Measurements from ENCODE around the gene ROR2.

ROR2 gene

GRCh38 chr9:91902475-91903125 lies 47.4 kb downstream of the ROR2 start:
- ATAC-seq: no peak
- no peaks in the 10 kb centered on the region for H3K36me3 Mint-ChIP-seq
- peaks cover 5% of the 10 kb centered on the region for H3K4me1 Mint-ChIP-seq
- no peaks in the 10 kb centered on the region for H3K9me3 Mint-ChIP-seq
- no peak overlapping the region for H3K27ac Mint-ChIP-seq
- peaks cover 7% of the 10 kb centered on the region for H3K27me3 Mint-ChIP-seq
- H3K4me3 Mint-ChIP-seq: no peak overlapping the region

- H3K4me1 Mint-ChIP-seq: no peaks in the 10 kb centered on the region
- no peak overlapping the region for H3K27ac Mint-ChIP-seq
- no peaks in the 10 kb centered on the region for H3K9me3 Mint-ChIP-seq
- no peaks in the 10 kb centered on the region for H3K36me3 Mint-ChIP-seq
- H3K4me3 Mint-ChIP-seq: no peak overlapping the region
- no peak for ATAC-seq
- peaks cover 25% of the 10 kb centered on the region for H3K27me3 Mint-ChIP-seq
These were observed 49.2 kb downstream of the ROR2 start for GRCh38 chr9:91900797-91901177.

GRCh38 chr9:91900055-91900796 lies 49.8 kb downstream of the ROR2 start:
- H3K27ac Mint-ChIP-seq: no peak overlapping the region
- no peaks in the 10 kb centered on the region for H3K36me3 Mint-ChIP-seq
- H3K4me3 Mint-ChIP-seq: no peak overlapping the region
- H3K27me3 Mint-ChIP-seq: peaks cover 27% of the 10 kb centered on the region
- H3K9me3 Mint-ChIP-seq: no peaks in the 10 kb centered on the region
- ATAC-seq: no peak
- no peaks in the 10 kb centered on the region for H3K4me1 Mint-ChIP-seq

GRCh38 chr9:91899594-91899993 lies 50.4 kb downstream of the ROR2 start:
- Mint-ChIP-seq H3K4me1 (no peaks in the 10 kb centered on the region), H3K4me3 (no peak overlapping the region), H3K36me3 (no peaks in the 10 kb centered on the region), H3K9me3 (no peaks in the 10 kb centered on the region), H3K27ac (no peak overlapping the region), H3K27me3 (peaks cover 33% of the 10 kb centered on the region)
- ATAC-seq: no peak

GRCh38 chr9:91899219-91899563 lies 50.8 kb downstream of the ROR2 start:
- Mint-ChIP-seq H3K27ac (no peak overlapping the region), H3K4me1 (no peaks in the 10 kb centered on the region), H3K9me3 (no peaks in the 10 kb centered on the region), H3K36me3 (no peaks in the 10 kb centered on the region), H3K4me3 (no peak overlapping the region), H3K27me3 (peaks cover 37% of the 10 kb centered on the region)
- ATAC-seq: no peak

GRCh38 chr9:91898451-91899218 lies 51.4 kb downstream of the ROR2 start:
- H3K27me3 Mint-ChIP-seq: peaks cover 42% of the 10 kb centered on the region
- H3K36me3 Mint-ChIP-seq: no peaks in the 10 kb centered on the region
- H3K4me3 Mint-ChIP-seq: no peak overlapping the region
- no peak for ATAC-seq
- no peaks in the 10 kb centered on the region for H3K4me1 Mint-ChIP-seq
- H3K9me3 Mint-ChIP-seq: no peaks in the 10 kb centered on the region
- no peak overlapping the region for H3K27ac Mint-ChIP-seq

- Mint-ChIP-seq H3K36me3 (no peaks in the 10 kb centered on the region), H3K27me3 (peaks cover 50% of the 10 kb centered on the region), H3K4me3 (no peak overlapping the region), H3K9me3 (no peaks in the 10 kb centered on the region), H3K4me1 (no peaks in the 10 kb centered on the region), H3K27ac (no peak overlapping the region)
- no peak for ATAC-seq
These were observed 52.8 kb downstream of the ROR2 start for GRCh38 chr9:91897201-91897600.

- no peak overlapping the region for H3K27ac Mint-ChIP-seq
- H3K4me1 Mint-ChIP-seq: no peaks in the 10 kb centered on the region
- peaks cover 50% of the 10 kb centered on the region for H3K27me3 Mint-ChIP-seq
- no peaks in the 10 kb centered on the region for H3K9me3 Mint-ChIP-seq
- H3K36me3 Mint-ChIP-seq: no peaks in the 10 kb centered on the region
- no peak overlapping the region for H3K4me3 Mint-ChIP-seq
- no peak for ATAC-seq
These were observed 53.4 kb downstream of the ROR2 start for GRCh38 chr9:91896513-91897121.

GRCh38 chr9:91896097-91896496 lies 53.9 kb downstream of the ROR2 start:
- Mint-ChIP-seq H3K9me3 (no peaks in the 10 kb centered on the region), H3K4me1 (no peaks in the 10 kb centered on the region), H3K27ac (no peak overlapping the region), H3K4me3 (no peak overlapping the region), H3K27me3 (peaks cover 50% of the 10 kb centered on the region), H3K36me3 (no peaks in the 10 kb centered on the region)
- no peak for ATAC-seq

- Mint-ChIP-seq H3K4me1 (no peaks in the 10 kb centered on the region), H3K36me3 (no peaks in the 10 kb centered on the region), H3K4me3 (no peak overlapping the region), H3K9me3 (no peaks in the 10 kb centered on the region), H3K27me3 (peaks cover 50% of the 10 kb centered on the region), H3K27ac (no peak overlapping the region)
- ATAC-seq: no peak
These were observed 55.5 kb downstream of the ROR2 start for GRCh38 chr9:91894536-91894935.

- no peak for ATAC-seq
- H3K27me3 Mint-ChIP-seq: peaks cover 52% of the 10 kb centered on the region
- H3K4me1 Mint-ChIP-seq: no peaks in the 10 kb centered on the region
- no peaks in the 10 kb centered on the region for H3K9me3 Mint-ChIP-seq
- H3K27ac Mint-ChIP-seq: no peak overlapping the region
- no peak overlapping the region for H3K4me3 Mint-ChIP-seq
- H3K36me3 Mint-ChIP-seq: no peaks in the 10 kb centered on the region
These were observed 56.0 kb downstream of the ROR2 start for GRCh38 chr9:91894023-91894422.

GRCh38 chr9:91891915-91892314 lies 58.1 kb downstream of the ROR2 start:
- no peak for ATAC-seq
- H3K4me1 Mint-ChIP-seq: no peaks in the 10 kb centered on the region
- no peak overlapping the region for H3K27ac Mint-ChIP-seq
- H3K36me3 Mint-ChIP-seq: no peaks in the 10 kb centered on the region
- no peak overlapping the region for H3K4me3 Mint-ChIP-seq
- H3K9me3 Mint-ChIP-seq: no peaks in the 10 kb centered on the region
- H3K27me3 Mint-ChIP-seq: peaks cover 42% of the 10 kb centered on the region

GRCh38 chr9:91890662-91891061 lies 59.4 kb downstream of the ROR2 start:
- no peaks in the 10 kb centered on the region for H3K36me3 Mint-ChIP-seq
- H3K4me3 Mint-ChIP-seq: no peak overlapping the region
- H3K27ac Mint-ChIP-seq: no peak overlapping the region
- no peaks in the 10 kb centered on the region for H3K9me3 Mint-ChIP-seq
- peaks cover 29% of the 10 kb centered on the region for H3K27me3 Mint-ChIP-seq
- no peak for ATAC-seq
- no peaks in the 10 kb centered on the region for H3K4me1 Mint-ChIP-seq

GRCh38 chr9:91889161-91889911 lies 60.7 kb downstream of the ROR2 start:
- Mint-ChIP-seq H3K4me1 (no peaks in the 10 kb centered on the region), H3K27me3 (peaks cover 20% of the 10 kb centered on the region), H3K36me3 (no peaks in the 10 kb centered on the region), H3K27ac (no peak overlapping the region), H3K9me3 (no peaks in the 10 kb centered on the region), H3K4me3 (no peak overlapping the region)
- peak; percentile 16 for ATAC-seq

Measured in stimulated activated memory B cell treated with anti-CD40 and anti-IgM and Interleukin-4, amounts not matched to agents 10 μg/mL and 1 μg/mL and 100 μg/mL, for 72 hours (primary cell).